PFSK-1 (cell line): ENCODE data around the gene DLX1.

Source experiments
- POLR2AphosphoS5 ChIP-seq: IDR thresholded peaks from 2 replicates; pipeline ENCODE4 v1.6.1; 2012; ENCODE audit warnings: low read depth, mild to moderate bottlenecking, control low read depth, low read length, moderate library complexity
- SIN3A ChIP-seq: IDR thresholded peaks from 2 replicates; pipeline ENCODE4 v1.6.1; 2012; ENCODE audit warnings: mild to moderate bottlenecking, low read length, moderate library complexity, borderline replicate concordance; ENCODE audit not compliant: insufficient read depth
- TAF1 ChIP-seq: IDR thresholded peaks from 2 replicates; pipeline ENCODE4 v1.6.1; 2012; ENCODE audit warnings: low read length, control low read depth, borderline replicate concordance; ENCODE audit not compliant: insufficient read depth
- TF ChIP-seq, protein P1 (sequence below), 2 experiments: IDR thresholded peaks; 2 replicates each; pipeline versions ENCODE4 v1.6.1 to v1.8.0; 2011 to 2012; ENCODE audit warnings: low read depth in 2 of 2, low read length in 2 of 2, control low read depth in 1 of 2, inconsistent platforms in 1 of 2, mild to moderate bottlenecking in 1 of 2, moderate library complexity in 1 of 2; ENCODE audit not compliant: insufficient read depth in 1 of 2

DNA sequence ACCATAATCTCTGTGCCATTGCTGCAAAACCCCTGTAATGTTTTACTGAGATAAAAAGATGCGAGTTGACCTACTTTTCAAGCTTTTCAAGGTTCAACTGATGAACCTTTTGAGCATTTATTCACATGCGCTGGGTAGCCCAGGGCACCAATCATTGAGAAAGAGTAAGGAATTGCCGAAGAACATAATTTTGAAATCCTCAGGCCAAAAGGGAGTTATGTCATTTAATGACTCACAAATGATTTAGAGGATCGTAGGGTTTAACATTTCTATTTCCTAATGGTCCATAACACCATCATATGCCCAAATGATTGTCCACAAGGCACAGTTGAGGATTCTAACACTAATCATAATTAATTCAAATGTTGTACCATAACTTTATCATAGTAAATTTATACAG is 20.2 kb upstream of the DLX1 start:
- no peak for TF ChIP-seq TAF1
- no peak for TF ChIP-seq SIN3A
- TF ChIP-seq, protein P1, sequence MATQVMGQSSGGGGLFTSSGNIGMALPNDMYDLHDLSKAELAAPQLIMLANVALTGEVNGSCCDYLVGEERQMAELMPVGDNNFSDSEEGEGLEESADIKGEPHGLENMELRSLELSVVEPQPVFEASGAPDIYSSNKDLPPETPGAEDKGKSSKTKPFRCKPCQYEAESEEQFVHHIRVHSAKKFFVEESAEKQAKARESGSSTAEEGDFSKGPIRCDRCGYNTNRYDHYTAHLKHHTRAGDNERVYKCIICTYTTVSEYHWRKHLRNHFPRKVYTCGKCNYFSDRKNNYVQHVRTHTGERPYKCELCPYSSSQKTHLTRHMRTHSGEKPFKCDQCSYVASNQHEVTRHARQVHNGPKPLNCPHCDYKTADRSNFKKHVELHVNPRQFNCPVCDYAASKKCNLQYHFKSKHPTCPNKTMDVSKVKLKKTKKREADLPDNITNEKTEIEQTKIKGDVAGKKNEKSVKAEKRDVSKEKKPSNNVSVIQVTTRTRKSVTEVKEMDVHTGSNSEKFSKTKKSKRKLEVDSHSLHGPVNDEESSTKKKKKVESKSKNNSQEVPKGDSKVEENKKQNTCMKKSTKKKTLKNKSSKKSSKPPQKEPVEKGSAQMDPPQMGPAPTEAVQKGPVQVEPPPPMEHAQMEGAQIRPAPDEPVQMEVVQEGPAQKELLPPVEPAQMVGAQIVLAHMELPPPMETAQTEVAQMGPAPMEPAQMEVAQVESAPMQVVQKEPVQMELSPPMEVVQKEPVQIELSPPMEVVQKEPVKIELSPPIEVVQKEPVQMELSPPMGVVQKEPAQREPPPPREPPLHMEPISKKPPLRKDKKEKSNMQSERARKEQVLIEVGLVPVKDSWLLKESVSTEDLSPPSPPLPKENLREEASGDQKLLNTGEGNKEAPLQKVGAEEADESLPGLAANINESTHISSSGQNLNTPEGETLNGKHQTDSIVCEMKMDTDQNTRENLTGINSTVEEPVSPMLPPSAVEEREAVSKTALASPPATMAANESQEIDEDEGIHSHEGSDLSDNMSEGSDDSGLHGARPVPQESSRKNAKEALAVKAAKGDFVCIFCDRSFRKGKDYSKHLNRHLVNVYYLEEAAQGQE (IDR thresholded peaks at IDR 0.05; ENCODE audit: insufficient read depth in 1 of 2, low read depth in 2 of 2, low read length in 2 of 2): no peak
- no peak for TF ChIP-seq POLR2AphosphoS5
